Measurements from ENCODE around the gene KIF4A.

Gene KIF4A

DNA sequence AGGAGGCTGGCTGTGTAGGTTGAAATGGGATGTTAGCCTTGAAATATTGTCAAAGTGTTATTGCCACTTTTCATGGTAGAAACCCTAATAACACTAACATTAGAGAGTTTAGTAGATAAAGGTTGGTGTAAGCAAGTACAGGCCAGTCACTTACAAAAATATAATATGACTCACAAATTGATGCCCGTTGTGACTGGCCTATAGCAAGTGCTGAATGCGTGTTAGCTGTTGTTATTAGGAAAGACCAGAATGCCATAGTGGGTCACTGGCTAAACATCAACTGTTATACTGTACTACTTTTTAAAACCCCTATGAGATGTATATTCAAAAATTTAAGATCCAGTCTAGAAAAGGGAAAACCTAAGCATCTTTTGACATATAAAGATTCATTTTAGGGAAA, 112.8 kb downstream of the KIF4A start:
- no peak overlapping the region for H3K4me3 ChIP-seq (ENCODE audit: low read depth, low read length)
- TF ChIP-seq, protein P1, sequence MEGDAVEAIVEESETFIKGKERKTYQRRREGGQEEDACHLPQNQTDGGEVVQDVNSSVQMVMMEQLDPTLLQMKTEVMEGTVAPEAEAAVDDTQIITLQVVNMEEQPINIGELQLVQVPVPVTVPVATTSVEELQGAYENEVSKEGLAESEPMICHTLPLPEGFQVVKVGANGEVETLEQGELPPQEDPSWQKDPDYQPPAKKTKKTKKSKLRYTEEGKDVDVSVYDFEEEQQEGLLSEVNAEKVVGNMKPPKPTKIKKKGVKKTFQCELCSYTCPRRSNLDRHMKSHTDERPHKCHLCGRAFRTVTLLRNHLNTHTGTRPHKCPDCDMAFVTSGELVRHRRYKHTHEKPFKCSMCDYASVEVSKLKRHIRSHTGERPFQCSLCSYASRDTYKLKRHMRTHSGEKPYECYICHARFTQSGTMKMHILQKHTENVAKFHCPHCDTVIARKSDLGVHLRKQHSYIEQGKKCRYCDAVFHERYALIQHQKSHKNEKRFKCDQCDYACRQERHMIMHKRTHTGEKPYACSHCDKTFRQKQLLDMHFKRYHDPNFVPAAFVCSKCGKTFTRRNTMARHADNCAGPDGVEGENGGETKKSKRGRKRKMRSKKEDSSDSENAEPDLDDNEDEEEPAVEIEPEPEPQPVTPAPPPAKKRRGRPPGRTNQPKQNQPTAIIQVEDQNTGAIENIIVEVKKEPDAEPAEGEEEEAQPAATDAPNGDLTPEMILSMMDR (IDR thresholded peaks at IDR 0.05; ENCODE audit: low read depth, low read length): no peak

DNA sequence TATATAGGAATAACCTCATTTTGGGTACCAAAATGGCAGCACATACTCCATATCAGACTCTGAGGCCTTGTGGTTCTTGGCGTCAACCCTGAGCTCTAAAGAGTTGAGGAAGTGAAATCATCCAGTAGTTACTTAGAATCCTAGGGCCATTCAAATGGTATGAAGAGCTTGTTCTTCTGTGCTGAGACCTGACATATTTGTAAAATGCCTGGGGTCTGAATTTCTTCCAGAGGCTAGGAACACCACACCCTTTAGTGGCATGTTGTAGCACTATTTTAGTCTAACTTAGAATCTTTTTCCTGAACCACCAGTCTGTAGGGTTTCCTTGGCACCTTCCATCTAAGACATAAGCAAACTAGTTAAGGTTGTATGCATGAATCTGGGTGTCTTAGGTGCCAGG, 115.1 kb downstream of the KIF4A start:
- H3K4me3 ChIP-seq (ENCODE audit: low read depth, low read length): no peak overlapping the region
- TF ChIP-seq, protein P1 (IDR thresholded peaks at IDR 0.05; ENCODE audit: low read depth, low read length): no peak

DNA sequence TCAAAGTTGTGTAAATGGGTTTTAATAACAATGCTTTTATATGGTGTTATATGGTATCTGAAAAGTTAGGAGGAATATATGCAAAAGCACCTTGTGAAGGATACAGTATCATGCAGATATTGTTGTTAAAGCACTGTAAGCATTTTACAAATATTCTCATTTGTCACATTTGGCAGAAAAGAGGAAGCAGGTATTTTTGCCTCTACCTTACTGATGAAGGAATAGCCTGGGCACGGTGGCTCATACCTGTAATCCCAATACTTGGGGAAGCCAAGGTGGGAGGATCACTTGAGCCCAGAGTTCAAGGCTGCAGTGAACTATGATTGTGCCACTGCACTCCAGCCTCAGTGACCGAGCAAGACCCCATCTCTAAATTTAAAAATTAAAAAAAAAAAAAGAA, 121.0 kb downstream of the KIF4A start:
- H3K4me3 ChIP-seq (ENCODE audit: low read depth, low read length): no peak overlapping the region
- TF ChIP-seq, protein P1 (IDR thresholded peaks at IDR 0.05; ENCODE audit: low read depth, low read length): no peak

DNA sequence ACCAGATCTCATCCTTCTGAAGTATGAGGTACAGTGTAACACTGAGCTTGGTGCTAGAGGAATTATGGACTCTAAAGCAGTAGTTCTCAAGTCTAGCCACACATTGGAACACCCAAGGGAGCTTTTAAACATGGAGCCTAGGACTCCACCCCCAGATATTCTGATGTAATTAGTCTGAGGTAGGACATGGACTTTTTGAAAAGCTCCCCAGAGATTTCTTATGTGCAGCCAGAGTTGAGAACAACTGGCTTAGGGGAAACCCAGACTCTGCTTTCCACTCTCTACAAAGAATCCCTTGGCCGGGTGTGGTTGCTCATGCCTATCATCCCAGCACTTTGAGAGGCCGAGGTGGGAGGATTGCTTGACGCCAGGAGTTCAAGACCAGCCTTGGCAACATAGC, 121.6 kb downstream of the KIF4A start:
- no peak overlapping the region for H3K4me3 ChIP-seq (ENCODE audit: low read depth, low read length)
- TF ChIP-seq, protein P1 (IDR thresholded peaks at IDR 0.05; ENCODE audit: low read depth, low read length): no peak

DNA sequence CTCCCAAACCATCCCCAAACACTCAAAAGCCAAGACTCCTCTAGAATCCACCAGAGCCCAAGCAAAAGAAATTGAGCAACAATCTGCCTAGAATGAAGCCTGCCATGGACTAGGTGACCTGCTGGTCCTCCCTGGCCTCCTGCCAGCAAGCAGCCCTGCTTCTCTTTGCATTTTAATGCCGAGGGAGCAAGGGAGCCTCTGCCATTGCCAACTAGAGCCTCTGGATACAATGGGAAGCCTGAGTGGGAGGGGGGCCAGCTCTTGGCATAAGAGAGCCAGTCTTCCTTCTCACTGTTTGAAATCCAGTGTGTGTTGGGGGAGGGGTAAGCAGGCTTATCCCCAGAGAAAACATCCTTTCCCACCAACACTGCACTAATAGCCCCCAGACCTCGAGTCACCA, 131.7 kb downstream of the KIF4A start:
- H3K4me3 ChIP-seq (ENCODE audit: low read depth, low read length): no peak overlapping the region
- TF ChIP-seq, protein P1 (IDR thresholded peaks at IDR 0.05; ENCODE audit: low read depth, low read length): no peak

DNA sequence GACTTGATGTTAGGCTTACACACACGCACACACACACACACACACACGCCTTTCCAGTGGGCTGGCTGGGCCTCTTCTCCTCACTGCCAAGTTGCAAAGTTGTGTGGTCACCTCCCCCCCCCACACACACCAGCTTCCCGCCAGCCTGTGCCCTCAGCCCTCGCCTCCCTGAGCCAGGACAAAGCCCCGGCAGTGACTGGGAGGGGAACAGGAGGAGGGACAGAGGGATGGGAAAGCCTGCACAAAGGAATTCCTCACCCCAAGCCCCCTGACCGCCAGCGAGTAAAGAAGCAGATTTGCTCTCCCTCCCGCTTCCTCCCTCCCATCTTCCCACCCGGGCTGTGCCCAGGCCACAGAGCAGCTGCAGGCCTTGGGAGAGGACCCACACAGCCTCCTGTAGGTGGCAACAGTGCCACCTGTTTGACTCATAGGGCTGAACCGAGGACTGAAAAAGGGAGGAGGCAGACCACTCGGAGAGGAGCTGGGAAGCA, 133.0 kb downstream of the KIF4A start, which contains the start of gene GDPD2:
Gene GDPD2 (plus strand): TSS at position 464 of the 491 bp plus-strand sequence. CDS start 1,671 bp downstream, outside the sequence.
- H3K4me3 ChIP-seq (ENCODE audit: low read depth, low read length): no peak within 1 kb of the TSS
- TF ChIP-seq, protein P1 (IDR thresholded peaks at IDR 0.05; ENCODE audit: low read depth, low read length): no peak

DNA sequence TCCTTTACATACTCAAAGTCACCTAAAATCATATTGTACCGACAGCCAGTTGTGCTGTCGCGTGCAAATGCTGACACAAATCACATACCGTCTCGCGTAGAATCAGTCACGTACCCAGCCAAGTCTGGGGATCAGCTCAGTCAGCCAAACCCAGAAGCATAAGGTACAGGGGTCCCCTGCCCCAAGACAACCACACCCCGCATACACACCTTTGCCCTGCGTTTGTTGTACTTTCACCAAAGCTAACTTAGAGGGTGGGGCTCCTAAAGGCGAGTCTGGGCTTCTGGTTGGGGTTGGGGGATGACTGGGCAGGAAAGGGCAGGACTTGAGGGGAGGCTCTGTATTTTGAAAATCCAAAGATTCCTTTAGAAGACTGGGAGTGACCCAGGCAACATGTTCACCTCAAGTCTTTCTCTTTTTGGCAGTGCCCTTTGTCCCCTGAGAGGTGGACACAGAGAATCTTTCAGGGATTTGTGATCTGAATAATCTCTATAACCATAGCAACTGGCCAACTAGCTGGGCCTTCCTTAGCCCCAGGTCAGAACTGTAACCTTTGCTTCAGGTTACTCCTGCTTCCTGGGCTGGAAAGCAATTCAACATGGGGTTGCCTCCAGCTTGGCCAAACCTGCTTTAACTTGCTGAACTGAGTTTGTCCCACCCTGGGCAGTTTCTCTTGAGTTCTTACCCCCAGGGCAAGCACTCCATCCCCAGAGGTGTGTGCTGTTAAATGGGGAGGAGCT, 134.2 kb downstream of the KIF4A start:
- H3K4me3 ChIP-seq (ENCODE audit: low read depth, low read length): no peak overlapping the region
- TF ChIP-seq, protein P1 (IDR thresholded peaks at IDR 0.05; ENCODE audit: low read depth, low read length): no peak

All from WI38 (cell line).